HCT116 (cell line): ENCODE results near the gene TMEM242.

Experiments
- CTCF ChIP-seq, 3 experiments: fragments of 200-600 bp in 1 of 3; sonication (generic) in 1 of 3; IDR thresholded peaks in 2 of 3; conservative IDR thresholded peaks in 1 of 3; 2 replicates each; pipeline ENCODE4 v1.5.1; 2012 to 2017; ENCODE audit warnings: low read depth in 2 of 3, low read length in 2 of 3, antibody characterized with exemption in 1 of 3, borderline replicate concordance in 1 of 3, control low read depth in 1 of 3, mild to moderate bottlenecking in 1 of 3, mixed read lengths in 1 of 3, mixed run types in 1 of 3, moderate library complexity in 1 of 3; ENCODE audit not compliant: insufficient read depth in 1 of 3
- POLR2AphosphoS5 ChIP-seq: IDR thresholded peaks from 2 replicates; pipeline ENCODE4 v1.6.1; 2011; ENCODE audit warnings: mild to moderate bottlenecking, low read depth, low read length, moderate library complexity
- REST ChIP-seq: IDR thresholded peaks from 2 replicates; pipeline ENCODE4 v1.6.1; 2012; ENCODE audit warnings: low read depth
- SIN3A ChIP-seq: IDR thresholded peaks from 2 replicates; pipeline ENCODE4 v1.6.1; 2012; ENCODE audit warnings: low read depth
- YY1 ChIP-seq: IDR thresholded peaks from 2 replicates; pipeline ENCODE4 v1.6.1; 2011; ENCODE audit warnings: low read length, low read depth, moderate library complexity, mild to moderate bottlenecking; ENCODE audit not compliant: insufficient replicate concordance; ENCODE audit errors: extremely low read depth
- ZFX ChIP-seq: fragments of 450-650 bp; IDR thresholded peaks from 2 replicates; pipeline ENCODE4 v1.6.1; 2017

- TF ChIP-seq REST, result no peak
- no peak for TF ChIP-seq POLR2AphosphoS5
- no peak for TF ChIP-seq CTCF (IDR thresholded peaks at IDR 0.05 in 2 of 3, conservative IDR thresholded peaks at IDR 0.05 in 1 of 3; ENCODE audit: borderline replicate concordance in 1 of 3, insufficient read depth in 1 of 3, low read depth in 2 of 3, low read length in 2 of 3)
- TF ChIP-seq SIN3A, result no peak
- TF ChIP-seq YY1, result no peak
- no peak for TF ChIP-seq ZFX
Measured at GRCh38 chr6:157292202-157292601, 31.1 kb downstream of the TMEM242 start.
